ENCODE measurements around the gene GAD2.

The GAD2 gene

GRCh38 chr10:26216585-26217395 lies at the start of gene GAD2:
Gene GAD2 (plus strand): TSS chr10:26216774. CDS start chr10:26216810, 36 bp downstream.
- peak within 1 kb of the TSS; percentile 28 for H3K4me3 ChIP-seq (ENCODE audit: low read depth, low read length)

- no peak overlapping the region for H3K4me3 ChIP-seq (ENCODE audit: low read depth, low read length)
These were observed 47.1 kb upstream of the GAD2 start for GRCh38 chr10:26169466-26169865.

DNA sequence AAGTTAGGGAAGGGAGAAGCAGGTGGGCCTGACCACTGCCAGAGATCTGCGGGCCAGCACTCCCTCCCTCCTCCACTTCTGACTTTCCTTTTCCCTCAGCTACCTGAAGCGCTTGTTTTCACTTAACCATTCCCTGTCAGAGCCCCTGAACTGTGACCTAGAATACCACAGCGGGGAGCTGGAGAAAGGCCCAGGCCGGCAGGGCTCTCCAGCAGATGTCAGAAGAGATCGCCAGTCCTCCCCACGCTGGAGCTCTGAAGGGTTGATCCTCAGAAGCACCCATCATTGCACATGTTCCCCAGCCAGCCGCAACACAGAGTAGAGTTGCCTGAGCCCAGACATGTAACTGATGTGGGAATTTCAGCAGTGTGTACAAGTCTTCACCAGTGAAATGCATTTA lies 44.4 kb upstream of the GAD2 start:
- H3K4me3 ChIP-seq (ENCODE audit: low read depth, low read length), result no peak overlapping the region

DNA sequence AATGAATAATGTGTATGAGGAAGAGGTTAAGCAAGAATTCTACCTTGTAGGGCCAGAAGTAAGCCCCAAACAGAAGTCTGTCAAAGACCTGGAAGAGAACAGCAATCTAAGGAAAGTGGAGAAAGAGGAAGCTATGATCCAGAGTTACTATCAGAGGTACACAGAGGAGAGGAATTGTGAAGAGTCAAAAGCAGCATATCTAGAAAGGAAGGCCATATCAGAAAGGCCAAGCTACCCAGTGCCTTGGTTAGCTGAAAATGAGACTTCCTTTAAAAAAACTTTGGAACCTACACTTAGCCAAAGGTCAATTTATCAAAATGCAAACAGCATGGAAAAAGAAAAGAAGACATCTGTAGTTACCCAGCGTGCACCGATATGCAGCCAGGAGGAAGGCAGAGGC lies 42.7 kb upstream of the GAD2 start:
- H3K4me3 ChIP-seq (ENCODE audit: low read depth, low read length), result no peak overlapping the region

DNA sequence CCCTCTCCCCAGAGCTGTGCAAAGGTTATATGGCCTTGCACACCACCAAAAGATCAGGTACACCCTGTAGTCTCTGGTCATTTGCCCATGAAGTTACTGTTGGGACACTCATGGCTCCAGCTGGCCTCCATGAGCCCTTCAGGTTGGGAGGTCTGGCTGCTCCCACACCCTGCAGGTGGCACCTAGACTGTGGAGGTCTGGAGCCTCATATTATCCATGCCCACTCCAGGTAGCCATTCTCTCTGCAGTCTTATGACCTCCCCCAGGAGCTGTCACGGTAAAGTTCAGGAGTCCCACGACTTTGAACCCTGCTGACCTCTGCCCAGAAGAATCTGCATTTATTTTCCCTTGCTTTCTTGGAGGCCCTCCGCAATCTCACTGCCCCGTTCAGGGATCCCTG lies 39.2 kb upstream of the GAD2 start:
- H3K4me3 ChIP-seq (ENCODE audit: low read depth, low read length), result no peak overlapping the region

DNA sequence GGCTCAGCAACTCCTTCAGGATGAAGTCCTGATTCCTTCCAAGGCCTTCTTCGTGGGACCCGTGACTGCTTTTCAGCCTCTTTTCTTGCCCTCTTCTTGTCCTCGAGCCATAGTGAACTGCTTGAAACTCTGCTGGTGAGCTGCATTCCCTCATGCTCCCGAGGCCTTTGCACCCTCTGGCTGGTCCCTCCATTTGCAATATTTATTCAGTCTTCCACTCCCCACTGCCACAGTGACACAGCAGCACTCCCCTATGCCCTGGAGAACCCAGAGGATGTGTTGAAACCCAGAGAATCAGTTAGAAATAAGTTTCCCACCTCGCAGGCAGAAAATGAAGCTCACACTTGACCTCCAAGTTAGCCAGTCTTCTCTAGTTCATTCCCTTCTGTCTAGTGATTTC lies 22.3 kb upstream of the GAD2 start:
- H3K4me3 ChIP-seq (ENCODE audit: low read depth, low read length), result no peak overlapping the region

GRCh38 chr10:26197248-26197647 lies 19.3 kb upstream of the GAD2 start:
- H3K4me3 ChIP-seq (ENCODE audit: low read depth, low read length), result no peak overlapping the region

GRCh38 chr10:26198119-26198518 lies 18.5 kb upstream of the GAD2 start:
- no peak overlapping the region for H3K4me3 ChIP-seq (ENCODE audit: low read depth, low read length)

DNA sequence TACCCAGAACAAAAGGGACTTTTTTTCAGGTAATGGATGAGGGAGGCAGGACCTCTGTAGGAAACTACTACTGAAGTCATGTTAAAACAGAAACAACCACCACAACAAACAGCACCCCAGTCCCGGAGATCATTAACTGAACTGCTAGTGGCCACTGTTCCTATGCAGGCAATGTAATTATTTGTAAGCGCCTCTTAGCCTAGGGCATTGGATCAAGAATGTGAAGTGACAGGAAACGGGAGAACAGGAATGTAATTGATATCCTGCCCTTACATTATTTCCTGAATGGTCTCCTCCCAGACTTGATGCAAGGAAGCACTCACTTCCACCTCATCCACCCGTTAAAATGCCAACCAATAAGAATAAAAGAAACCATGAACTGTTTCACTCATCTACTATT lies 16.7 kb upstream of the GAD2 start:
- no peak overlapping the region for H3K4me3 ChIP-seq (ENCODE audit: low read depth, low read length)

GRCh38 chr10:26205223-26205622 lies 11.4 kb upstream of the GAD2 start:
- H3K4me3 ChIP-seq (ENCODE audit: low read depth, low read length), result no peak overlapping the region

GRCh38 chr10:26211781-26212444 lies 4.7 kb upstream of the GAD2 start:
- H3K4me3 ChIP-seq (ENCODE audit: low read depth, low read length), result no peak overlapping the region

GRCh38 chr10:26212511-26212910 lies 4.1 kb upstream of the GAD2 start:
- H3K4me3 ChIP-seq (ENCODE audit: low read depth, low read length), result no peak overlapping the region

- no peak overlapping the region for H3K4me3 ChIP-seq (ENCODE audit: low read depth, low read length)
These were observed 3.3 kb upstream of the GAD2 start for GRCh38 chr10:26213157-26213800.

GRCh38 chr10:26214004-26214403 lies 2.6 kb upstream of the GAD2 start:
- no peak overlapping the region for H3K4me3 ChIP-seq (ENCODE audit: low read depth, low read length)

GRCh38 chr10:26214551-26215395 lies 1.8 kb upstream of the GAD2 start:
- H3K4me3 ChIP-seq (ENCODE audit: low read depth, low read length), result peak overlapping the region; percentile 28

DNA sequence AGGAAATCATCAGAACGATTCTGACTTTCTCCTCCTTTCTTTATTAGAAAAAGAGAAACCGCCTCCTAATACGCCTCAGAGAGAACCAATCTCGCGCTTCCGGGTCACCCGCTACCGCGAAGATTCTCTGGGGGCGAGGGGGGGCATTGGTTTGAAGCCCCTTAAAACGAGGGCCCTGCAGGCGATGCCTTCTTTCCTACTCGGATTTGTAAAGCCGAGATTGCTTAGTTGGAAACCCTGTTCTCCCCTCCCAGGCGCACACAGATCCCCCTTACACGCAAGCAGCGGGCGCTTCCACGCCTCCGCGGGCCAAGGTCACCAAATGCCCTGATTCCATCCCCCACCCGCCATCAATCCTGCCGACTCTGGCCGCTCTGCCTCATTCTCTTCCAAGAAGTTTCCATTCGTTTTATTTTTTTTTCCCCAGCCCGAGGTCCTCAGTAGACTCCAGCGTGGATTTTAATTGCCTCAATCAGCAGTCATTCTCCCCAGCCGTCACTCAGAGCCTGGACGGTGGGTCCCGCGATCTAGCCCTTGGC lies 1.1 kb upstream of the GAD2 start:
- H3K4me3 ChIP-seq (ENCODE audit: low read depth, low read length), result peak overlapping the region; percentile 28

DNA sequence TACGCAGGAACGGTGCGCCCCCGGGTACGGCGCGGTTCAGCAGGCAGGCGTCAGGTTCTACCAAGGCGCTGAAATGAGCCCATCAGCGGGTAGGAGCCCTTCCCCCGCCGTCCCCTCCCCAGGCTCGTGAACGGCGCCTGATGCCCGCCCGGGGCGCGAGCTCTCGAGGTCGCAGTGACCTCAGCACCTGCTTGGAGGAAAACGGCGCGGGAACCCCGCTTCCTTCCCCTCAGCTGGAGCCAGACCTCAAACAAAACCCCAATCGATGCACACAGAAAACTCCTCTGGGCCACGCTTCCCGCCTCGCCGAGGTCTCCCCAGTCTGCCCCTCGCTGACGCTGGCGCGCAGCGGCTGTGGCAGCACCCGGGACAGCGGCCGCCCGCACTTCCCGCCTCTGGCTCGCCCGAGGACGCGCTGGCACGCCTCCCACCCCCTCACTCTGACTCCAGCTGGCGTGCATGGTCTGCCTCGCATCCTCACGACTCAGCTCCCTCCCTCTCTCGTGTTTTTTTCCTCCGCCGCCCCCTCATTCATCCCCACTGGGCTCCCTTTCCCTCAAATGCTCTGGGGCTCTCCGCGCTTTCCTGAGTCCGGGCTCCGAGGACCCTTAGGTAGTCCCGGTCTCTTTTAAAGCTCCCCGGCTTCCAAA lies 514 bp upstream of the GAD2 start:
- peak overlapping the region; percentile 28 for H3K4me3 ChIP-seq (ENCODE audit: low read depth, low read length)

DNA sequence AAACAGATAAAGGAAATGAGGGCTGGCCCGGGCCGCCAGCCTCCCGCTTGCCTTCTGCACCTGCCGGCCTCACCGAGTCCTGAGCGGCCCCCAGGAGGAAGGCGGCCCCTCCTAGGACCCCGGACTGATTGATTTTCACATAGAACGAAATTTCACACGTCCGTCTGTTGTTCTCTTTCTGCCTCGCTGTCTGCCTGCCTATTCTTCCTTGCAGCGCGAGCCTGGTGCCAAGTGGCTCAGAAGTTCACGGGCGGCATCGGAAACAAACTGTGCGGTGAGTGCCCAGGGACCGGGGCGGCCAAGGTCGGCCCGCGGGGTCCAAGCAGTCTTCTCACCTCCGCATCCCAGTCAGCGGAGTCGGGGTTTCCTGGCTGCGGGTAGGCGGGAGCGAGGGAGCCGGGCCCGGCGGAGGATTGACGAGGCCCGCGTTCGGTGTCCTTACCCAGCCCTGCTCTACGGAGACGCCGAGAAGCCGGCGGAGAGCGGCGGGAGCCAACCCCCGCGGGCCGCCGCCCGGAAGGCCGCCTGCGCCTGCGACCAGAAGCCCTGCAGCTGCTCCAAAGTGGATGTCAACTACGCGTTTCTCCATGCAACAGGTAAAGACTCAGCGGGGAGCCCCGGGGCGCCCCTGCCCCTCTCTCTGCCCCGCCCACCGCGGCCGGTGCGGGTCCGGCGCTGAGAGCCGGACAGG lies 967 bp downstream of the GAD2 start:
- H3K4me3 ChIP-seq (ENCODE audit: low read depth, low read length), result peak overlapping the region; percentile 28

GRCh38 chr10:26219676-26220075 lies 3.1 kb downstream of the GAD2 start:
- no peak overlapping the region for H3K4me3 ChIP-seq (ENCODE audit: low read depth, low read length)

GRCh38 chr10:26220901-26221300 lies 4.3 kb downstream of the GAD2 start:
- no peak overlapping the region for H3K4me3 ChIP-seq (ENCODE audit: low read depth, low read length)

All from iPS-11a (cell line).